Activated naive CD4-positive, alpha-beta T cell treated with anti-CD3 and anti-CD28 coated beads, Interleukin-2, amount 50 U/mL, for 24 hours (primary cell): Measurements from ENCODE around the gene INHBB.

ENCODE experiments used
- H3K27ac Mint-ChIP-seq: one replicate; pipeline ENCODE4 v1.8.0; 2021; ENCODE audit warnings: mild to moderate bottlenecking, mixed read lengths
- H3K27me3 Mint-ChIP-seq: one replicate; pipeline ENCODE4 v1.8.0; 2021; ENCODE audit warnings: mixed read lengths
- H3K36me3 Mint-ChIP-seq: one replicate; pipeline ENCODE4 v1.8.0; 2021; ENCODE audit warnings: mixed read lengths
- H3K4me1 Mint-ChIP-seq: one replicate; pipeline ENCODE4 v1.8.0; 2021; ENCODE audit warnings: mixed read lengths
- H3K4me3 Mint-ChIP-seq: one replicate; pipeline ENCODE4 v1.8.0; 2021; ENCODE audit warnings: mild to moderate bottlenecking, mixed read lengths
- H3K9me3 Mint-ChIP-seq: one replicate; pipeline ENCODE4 v1.8.0; 2021; ENCODE audit warnings: mixed read lengths

INHBB gene

GRCh38 chr2:120344976-120345581 is 857 bp upstream of the INHBB start:
- H3K4me3 Mint-ChIP-seq: peak overlapping the region; percentile 30

GRCh38 chr2:120345608-120346007 is 328 bp upstream of the INHBB start:
- no peaks in the 10 kb centered on the region for H3K9me3 Mint-ChIP-seq
- H3K4me1 Mint-ChIP-seq: peaks cover 22% of the 10 kb centered on the region
- H3K36me3 Mint-ChIP-seq: no peaks in the 10 kb centered on the region
- no peak overlapping the region for H3K27ac Mint-ChIP-seq
- H3K27me3 Mint-ChIP-seq: peaks cover 36% of the 10 kb centered on the region
- H3K4me3 Mint-ChIP-seq: no peak overlapping the region

More at GRCh38 chr2:120344976-120345581, 857 bp upstream of the INHBB start:
- H3K27me3 Mint-ChIP-seq: peaks cover 37% of the 10 kb centered on the region
- no peaks in the 10 kb centered on the region for H3K9me3 Mint-ChIP-seq
- H3K4me1 Mint-ChIP-seq: peaks cover 22% of the 10 kb centered on the region
- H3K27ac Mint-ChIP-seq: no peak overlapping the region
- no peaks in the 10 kb centered on the region for H3K36me3 Mint-ChIP-seq

DNA sequence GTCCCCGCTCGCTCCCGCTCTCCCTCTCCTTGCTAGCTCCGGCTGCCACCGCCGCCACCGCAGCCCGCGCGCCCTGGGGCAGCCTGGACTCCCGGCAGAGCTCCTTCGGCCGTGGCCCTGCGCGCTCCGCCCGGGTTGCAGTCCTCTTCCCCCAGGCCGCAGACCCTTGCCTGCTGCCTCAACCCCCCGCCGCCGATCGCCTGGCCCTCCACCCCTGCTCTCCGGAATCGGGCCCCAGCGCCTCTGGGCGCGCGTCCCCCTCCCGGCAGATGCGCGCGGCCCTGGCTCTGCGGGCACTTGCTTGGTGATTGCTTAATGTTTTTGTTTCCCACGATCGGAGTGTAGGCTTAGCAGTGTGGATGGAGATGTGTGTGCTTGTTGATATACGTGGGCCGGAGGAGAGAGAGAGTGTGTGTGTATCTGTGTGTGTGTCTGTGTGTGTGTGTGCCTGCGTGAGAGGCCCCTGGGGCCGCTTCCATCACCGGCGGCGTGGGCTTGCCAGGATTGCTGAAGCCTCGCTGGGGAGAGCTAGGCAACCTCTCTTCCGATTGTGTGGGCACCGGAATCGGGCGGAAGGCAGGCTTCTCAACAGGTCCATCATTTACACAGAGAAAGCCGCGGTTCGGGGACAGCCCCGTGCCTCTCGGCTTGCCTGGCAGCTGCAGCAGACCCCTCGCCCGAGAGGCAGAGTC is 877 bp downstream of the INHBB start:
- Mint-ChIP-seq H3K27ac (no peak overlapping the region), H3K4me3 (peak overlapping the region; percentile 66), H3K36me3 (no peaks in the 10 kb centered on the region), H3K4me1 (peaks cover 22% of the 10 kb centered on the region), H3K9me3 (no peaks in the 10 kb centered on the region), H3K27me3 (peaks cover 34% of the 10 kb centered on the region)

- Mint-ChIP-seq H3K27ac (no peak overlapping the region), H3K4me3 (peak overlapping the region; percentile 66), H3K27me3 (peaks cover 31% of the 10 kb centered on the region), H3K9me3 (no peaks in the 10 kb centered on the region), H3K4me1 (peaks cover 22% of the 10 kb centered on the region), H3K36me3 (no peaks in the 10 kb centered on the region)
Measured at GRCh38 chr2:120347396-120348060, 1.6 kb downstream of the INHBB start.

GRCh38 chr2:120348134-120348736 is 2.3 kb downstream of the INHBB start:
- peaks cover 16% of the 10 kb centered on the region for H3K4me1 Mint-ChIP-seq
- peaks cover 25% of the 10 kb centered on the region for H3K27me3 Mint-ChIP-seq
- H3K36me3 Mint-ChIP-seq: no peaks in the 10 kb centered on the region
- H3K27ac Mint-ChIP-seq: no peak overlapping the region
- no peak overlapping the region for H3K4me3 Mint-ChIP-seq
- no peaks in the 10 kb centered on the region for H3K9me3 Mint-ChIP-seq

- Mint-ChIP-seq H3K9me3 (no peaks in the 10 kb centered on the region), H3K36me3 (no peaks in the 10 kb centered on the region), H3K4me3 (no peak overlapping the region), H3K27me3 (peaks cover 22% of the 10 kb centered on the region), H3K27ac (no peak overlapping the region), H3K4me1 (peaks cover 12% of the 10 kb centered on the region)
Measured at GRCh38 chr2:120348737-120349439, 3.0 kb downstream of the INHBB start.

DNA sequence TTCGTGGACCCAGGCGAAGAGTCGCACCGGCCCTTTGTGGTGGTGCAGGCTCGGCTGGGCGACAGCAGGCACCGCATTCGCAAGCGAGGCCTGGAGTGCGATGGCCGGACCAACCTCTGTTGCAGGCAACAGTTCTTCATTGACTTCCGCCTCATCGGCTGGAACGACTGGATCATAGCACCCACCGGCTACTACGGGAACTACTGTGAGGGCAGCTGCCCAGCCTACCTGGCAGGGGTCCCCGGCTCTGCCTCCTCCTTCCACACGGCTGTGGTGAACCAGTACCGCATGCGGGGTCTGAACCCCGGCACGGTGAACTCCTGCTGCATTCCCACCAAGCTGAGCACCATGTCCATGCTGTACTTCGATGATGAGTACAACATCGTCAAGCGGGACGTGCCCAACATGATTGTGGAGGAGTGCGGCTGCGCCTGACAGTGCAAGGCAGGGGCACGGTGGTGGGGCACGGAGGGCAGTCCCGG is 3.5 kb downstream of the INHBB start:
- H3K9me3 Mint-ChIP-seq: no peaks in the 10 kb centered on the region
- no peaks in the 10 kb centered on the region for H3K36me3 Mint-ChIP-seq
- H3K4me1 Mint-ChIP-seq: peaks cover 12% of the 10 kb centered on the region
- peaks cover 21% of the 10 kb centered on the region for H3K27me3 Mint-ChIP-seq
- H3K4me3 Mint-ChIP-seq: no peak overlapping the region
- no peak overlapping the region for H3K27ac Mint-ChIP-seq

DNA sequence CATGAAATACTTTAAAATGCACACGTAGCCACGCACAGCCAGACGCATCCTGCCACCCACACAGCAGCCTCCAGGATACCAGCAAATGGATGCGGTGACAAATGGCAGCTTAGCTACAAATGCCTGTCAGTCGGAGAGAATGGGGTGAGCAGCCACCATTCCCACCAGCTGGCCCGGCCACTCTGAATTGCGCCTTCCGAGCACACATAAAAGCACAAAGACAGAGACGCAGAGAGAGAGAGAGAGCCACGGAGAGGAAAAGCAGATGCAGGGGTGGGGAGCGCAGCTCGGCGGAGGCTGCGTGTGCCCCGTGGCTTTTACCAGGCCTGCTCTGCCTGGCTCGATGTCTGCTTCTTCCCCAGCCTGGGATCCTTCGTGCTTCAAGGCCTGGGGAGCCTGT is 4.1 kb downstream of the INHBB start:
- Mint-ChIP-seq H3K4me3 (no peak overlapping the region), H3K36me3 (no peaks in the 10 kb centered on the region), H3K27ac (no peak overlapping the region), H3K9me3 (no peaks in the 10 kb centered on the region), H3K27me3 (peaks cover 21% of the 10 kb centered on the region), H3K4me1 (peaks cover 12% of the 10 kb centered on the region)

GRCh38 chr2:120350801-120351320 is 4.9 kb downstream of the INHBB start:
- Mint-ChIP-seq H3K9me3 (no peaks in the 10 kb centered on the region), H3K36me3 (no peaks in the 10 kb centered on the region), H3K4me3 (no peak overlapping the region), H3K4me1 (peaks cover 12% of the 10 kb centered on the region), H3K27me3 (peaks cover 21% of the 10 kb centered on the region), H3K27ac (no peak overlapping the region)

GRCh38 chr2:120352696-120353590 is 7.0 kb downstream of the INHBB start:
- H3K9me3 Mint-ChIP-seq: no peaks in the 10 kb centered on the region
- H3K27ac Mint-ChIP-seq: no peak overlapping the region
- peaks cover 11% of the 10 kb centered on the region for H3K27me3 Mint-ChIP-seq
- no peak overlapping the region for H3K4me3 Mint-ChIP-seq
- peaks cover under 1% of the 10 kb centered on the region for H3K4me1 Mint-ChIP-seq
- no peaks in the 10 kb centered on the region for H3K36me3 Mint-ChIP-seq

- Mint-ChIP-seq H3K9me3 (no peaks in the 10 kb centered on the region), H3K27me3 (peaks cover 13% of the 10 kb centered on the region)
Measured at GRCh38 chr2:120353591-120353898, 7.6 kb downstream of the INHBB start.

GRCh38 chr2:120353931-120354330 is 8.0 kb downstream of the INHBB start:
- Mint-ChIP-seq H3K27me3 (peaks cover 9% of the 10 kb centered on the region), H3K36me3 (no peaks in the 10 kb centered on the region), H3K27ac (no peak overlapping the region), H3K4me3 (no peak overlapping the region), H3K4me1 (no peaks in the 10 kb centered on the region), H3K9me3 (no peaks in the 10 kb centered on the region)

More at GRCh38 chr2:120353591-120353898, 7.6 kb downstream of the INHBB start:
- Mint-ChIP-seq H3K36me3 (no peaks in the 10 kb centered on the region), H3K4me1 (no peaks in the 10 kb centered on the region), H3K27ac (no peak overlapping the region), H3K4me3 (no peak overlapping the region)

- Mint-ChIP-seq H3K4me3 (no peak overlapping the region), H3K36me3 (no peaks in the 10 kb centered on the region), H3K4me1 (no peaks in the 10 kb centered on the region), H3K27me3 (peaks cover 8% of the 10 kb centered on the region), H3K9me3 (no peaks in the 10 kb centered on the region), H3K27ac (no peak overlapping the region)
Measured at GRCh38 chr2:120354467-120354866, 8.5 kb downstream of the INHBB start.

DNA sequence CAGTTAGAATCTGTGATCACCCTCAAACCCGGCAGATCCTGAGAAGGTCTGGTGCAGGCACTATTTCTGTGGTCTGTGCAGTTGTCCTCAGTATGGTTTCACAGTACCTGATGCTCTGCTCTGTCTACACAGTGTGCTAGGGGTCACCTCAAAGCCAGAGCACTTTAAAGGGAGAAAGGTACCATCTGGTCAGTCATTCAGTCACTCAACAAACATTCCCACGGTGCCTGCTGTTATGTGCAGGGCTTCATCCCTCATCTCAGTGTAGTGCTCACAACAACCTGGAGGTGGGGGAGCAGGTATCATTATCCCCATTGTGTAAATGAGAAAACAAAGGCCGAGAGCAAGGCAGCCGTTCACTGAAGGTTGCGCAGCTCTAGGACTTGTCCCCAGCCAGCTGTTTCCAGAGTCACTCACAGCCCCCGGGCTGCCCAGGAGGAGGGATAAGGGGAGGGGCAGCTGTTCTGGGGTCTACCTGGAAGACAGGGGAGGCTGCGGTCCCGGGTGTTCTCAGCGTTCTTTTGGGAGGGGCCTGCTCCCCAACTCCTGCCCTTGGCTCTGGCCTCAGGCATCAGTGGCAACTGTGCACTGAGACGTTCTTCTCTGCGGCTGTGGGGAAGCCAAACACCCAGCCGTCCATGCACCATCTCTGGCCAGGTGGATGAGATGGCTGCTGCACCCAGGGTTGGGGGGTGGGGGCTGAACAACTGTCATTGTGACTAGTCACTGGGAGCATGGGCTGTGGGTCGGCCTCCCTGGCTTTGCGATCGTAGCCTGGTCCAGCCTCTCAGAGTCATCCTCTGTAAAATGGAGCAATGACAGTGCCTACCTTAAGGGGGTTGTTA is 9.2 kb downstream of the INHBB start:
- H3K36me3 Mint-ChIP-seq: no peaks in the 10 kb centered on the region
- H3K27me3 Mint-ChIP-seq: peaks cover 5% of the 10 kb centered on the region
- H3K4me1 Mint-ChIP-seq: no peaks in the 10 kb centered on the region
- H3K27ac Mint-ChIP-seq: no peak overlapping the region
- no peaks in the 10 kb centered on the region for H3K9me3 Mint-ChIP-seq
- H3K4me3 Mint-ChIP-seq: no peak overlapping the region
